IMR-90 (cell line): ENCODE data around the gene TRPV4. TPM values are rescaled to one million over a fixed set of nuclear protein-coding genes. Genes with fewer than 3 reads are reported as not detected.

Experiments used
- ELK1 ChIP-seq: fragments of 150-350 bp; IDR thresholded peaks from 2 replicates; pipeline ENCODE4 v1.6.1; 2016; ENCODE audit warnings: low read depth, mild to moderate bottlenecking, low read length, moderate library complexity, borderline replicate concordance
- MAFK ChIP-seq: IDR thresholded peaks from 2 replicates; pipeline ENCODE4 v1.6.1; 2012; ENCODE audit warnings: low read depth, low read length, improper control_type of control experiment
- MXI1 ChIP-seq: IDR thresholded peaks from 2 replicates; pipeline ENCODE4 v1.6.1; 2012; ENCODE audit warnings: low read depth, mild to moderate bottlenecking, low read length, moderate library complexity, borderline replicate concordance
- polyA plus RNA-seq, 3 experiments: library from polyadenylated mRNA; depleted of rRNA; stranded (reverse); fragments of >200 nt; gene quantifications; 2 replicates each; pipeline ENCODE4 v1.2.3, GENCODE V29; 2012; ENCODE audit warnings: low replicate concordance in 1 of 3
- total RNA-seq: library from RNA; depleted of rRNA; stranded (reverse); fragments of >200 nt; gene quantifications from 2 replicates; pipeline ENCODE4 v1.2.3, GENCODE V29; 2012

Gene TRPV4
- total and polyA plus RNA-seq, 2 of the 4 experiments (the other 2 are of a cell fraction), result 1.1 to 6.1 TPM

- TF ChIP-seq MAFK (no peak), MXI1 (no peak), ELK1 (no peak)
These were observed 61.2 kb downstream of the TRPV4 start (continued) for GRCh38 chr12:109771746-109772621.
